A549 (cell line): ENCODE results near the gene MEAK7. TPM values are rescaled to one million over a fixed set of nuclear protein-coding genes. Genes with fewer than 3 reads are reported as not detected.

Experiments used
- ATAC-seq, 2 experiments: fragments of 200-7000 bp in 1 of 2; fragments of >200 bp in 1 of 2; cut with Nextera tagmentation in 1 of 2; cut with Tn5 transposase in 1 of 2; 3 replicates each; pipeline versions ENCODE4 v1.8.0 to v1.9.1; 2018 to 2020; ENCODE audit warnings: mild to moderate bottlenecking in 1 of 2, moderate library complexity in 1 of 2
- CTCF ChIA-PET: fragments of 300-600 bp; sonication (Branson Sonifier 250); formaldehyde crosslinking; extraction: SDS; loops from one replicate; lab custom pipeline; 2021; ENCODE audit warnings: antibody characterized with exemption, inconsistent platforms; lab: Yijun Ruan, JAX
- POLR2A ChIA-PET: fragments of 350-600 bp; formaldehyde crosslinking; extraction: SDS; loops from one replicate; lab custom pipeline; 2021; ENCODE audit warnings: antibody characterized with exemption, inconsistent platforms; lab: Yijun Ruan, JAX
- DNase-seq, 2 experiments: peaks; one replicate each; pipeline versions ENCODE4 v3.0.0 to v3.0.0-alpha.2; 2011 to 2016; ENCODE audit warnings: low read depth in 1 of 2, low spot score in 1 of 2
- FAIRE-seq: peaks from 2 replicates; lab custom pipeline; 2011; peaks lifted over from hg19 to GRCh38; lab: Jason Lieb, UNC
- H3K27ac ChIP-seq, 2 experiments: fragments of >200 bp; sonication (Bioruptor Twin); formaldehyde crosslinking; 3 replicates each; pipeline ENCODE4 v1.5.1; 2016 to 2017
- H3K4me1 ChIP-seq: fragments of >200 bp; sonication (Bioruptor Twin); formaldehyde crosslinking; 3 replicates; pipeline ENCODE4 v1.6.1; 2016
- H3K4me2 ChIP-seq: fragments of >200 bp; sonication (Bioruptor Twin); formaldehyde crosslinking; 3 replicates; pipeline ENCODE4 v1.6.1; 2016
- H3K4me3 ChIP-seq: fragments of >200 bp; sonication (Bioruptor Twin); formaldehyde crosslinking; 3 replicates; pipeline ENCODE4 v1.5.1; 2016
- H3K9me3 ChIP-seq: fragments of >200 bp; sonication (Bioruptor Twin); formaldehyde crosslinking; 3 replicates; pipeline ENCODE4 v1.6.1; 2016
- BCL3 ChIP-seq: fragments of >200 bp; sonication (Bioruptor Twin); formaldehyde crosslinking; IDR thresholded peaks from 3 replicates; pipeline ENCODE4 v1.6.1; 2016
- CBX2 ChIP-seq: fragments of 200-600 bp; sonication (generic); IDR thresholded peaks from 2 replicates; pipeline ENCODE4 v1.6.1; 2016; ENCODE audit warnings: low read depth, mild to moderate bottlenecking, borderline replicate concordance
- CBX8 ChIP-seq: fragments of 200-600 bp; sonication (generic); IDR thresholded peaks from 2 replicates; pipeline ENCODE4 v1.6.1; 2016
- CTCF ChIP-seq: fragments of >200 bp; sonication (Bioruptor Twin); formaldehyde crosslinking; IDR thresholded peaks from 3 replicates; pipeline ENCODE4 v1.5.1; 2016
- EHF ChIP-seq: fragments of 250-450 bp; sonication (Bioruptor Pico); IDR thresholded peaks from 2 replicates; pipeline ENCODE4 v1.5.0; 2020; ENCODE audit warnings: mild to moderate bottlenecking
- EHMT2 ChIP-seq: fragments of 200-600 bp; sonication (generic); IDR thresholded peaks from 2 replicates; pipeline ENCODE4 v1.6.1; 2016; ENCODE audit warnings: antibody characterized with exemption, low read depth, mild to moderate bottlenecking, moderate library complexity
- FOSB ChIP-seq: fragments of 250-450 bp; sonication (Bioruptor Pico); IDR thresholded peaks from 2 replicates; pipeline ENCODE4 v1.5.0; 2020; ENCODE audit warnings: mild to moderate bottlenecking, moderate library complexity
- FOSL2 ChIP-seq, 2 experiments: fragments of 450-650 bp in 1 of 2; fragments of >200 bp in 1 of 2; sonication (Bioruptor Twin) in 1 of 2; formaldehyde crosslinking; IDR thresholded peaks; 2 replicates each; pipeline versions ENCODE4 v1.5.0 to v1.6.1; 2016 to 2020; ENCODE audit warnings: mild to moderate bottlenecking in 1 of 2, moderate library complexity in 1 of 2
- HDAC2 ChIP-seq: fragments of 200-600 bp; sonication (generic); IDR thresholded peaks from 2 replicates; pipeline ENCODE4 v1.6.1; 2016
- HES2 ChIP-seq: fragments of >200 bp; sonication (Bioruptor Twin); formaldehyde crosslinking; IDR thresholded peaks from 2 replicates; pipeline ENCODE4 v1.6.1; 2016
- HOXB13 ChIP-seq: fragments of 250-450 bp; sonication (Bioruptor Pico); IDR thresholded peaks from 2 replicates; pipeline ENCODE4 v1.5.0; 2020; ENCODE audit warnings: low read depth, mild to moderate bottlenecking, moderate library complexity
- MAFK ChIP-seq: fragments of 450-650 bp; IDR thresholded peaks from 2 replicates; pipeline ENCODE4 v1.6.1; 2014; ENCODE audit not compliant: partially characterized antibody
- MAX ChIP-seq: IDR thresholded peaks from 2 replicates; pipeline ENCODE4 v1.6.1; 2012
- MAZ ChIP-seq: fragments of 150-350 bp; IDR thresholded peaks from 2 replicates; pipeline ENCODE4 v1.6.1; 2014; ENCODE audit warnings: antibody characterized with exemption, low read depth, low read length, borderline replicate concordance
- NFE2L2 ChIP-seq: fragments of 150-350 bp; conservative IDR thresholded peaks from 2 replicates; pipeline ENCODE4 v1.6.1; 2014; ENCODE audit warnings: low read length
- NR3C1 ChIP-seq: fragments of >200 bp; sonication (Bioruptor Twin); formaldehyde crosslinking; IDR thresholded peaks from 3 replicates; pipeline ENCODE4 v1.6.1; 2017
- POLR2A ChIP-seq: IDR thresholded peaks from 2 replicates; pipeline ENCODE4 v1.6.1; 2012; ENCODE audit warnings: mild to moderate bottlenecking, low read length
- POLR2AphosphoS2 ChIP-seq: conservative IDR thresholded peaks from 2 replicates; pipeline ENCODE4 v1.6.1; 2012; ENCODE audit warnings: low read length, improper control_type of control experiment, inconsistent platforms
- RARB ChIP-seq: fragments of 250-450 bp; sonication (Bioruptor Pico); IDR thresholded peaks from 2 replicates; pipeline ENCODE4 v1.8.0; 2021; ENCODE audit warnings: mild to moderate bottlenecking, moderate library complexity
- RNF2 ChIP-seq: fragments of 200-600 bp; sonication (generic); IDR thresholded peaks from 2 replicates; pipeline ENCODE4 v1.6.1; 2016; ENCODE audit warnings: low read depth, mild to moderate bottlenecking, antibody characterized with exemption, moderate library complexity, borderline replicate concordance
- SMC3 ChIP-seq: fragments of >200 bp; sonication (Bioruptor Twin); formaldehyde crosslinking; IDR thresholded peaks from 3 replicates; pipeline ENCODE4 v1.6.1; 2018; ENCODE audit warnings: inconsistent platforms
- ZSCAN20 ChIP-seq: fragments of 250-450 bp; sonication (Bioruptor Pico); IDR thresholded peaks from 2 replicates; pipeline ENCODE4 v1.8.0; 2022; ENCODE audit warnings: mild to moderate bottlenecking, moderate library complexity
- WGBS: methylation state at CpG from one replicate; pipeline ENCODE4 v1.1.6; 2017; ENCODE audit errors: missing lambda C conversion rate; 5-methylcytosine and 5-hydroxymethylcytosine counted together
- polyA plus RNA-seq, 4 experiments: library from polyadenylated mRNA; depleted of rRNA in 3 of 4; stranded (reverse); fragments of >200 nt; fragmentation: RNase III in 1 of 4; extraction: RNeasy Plus Mini Kit Qiagen cat#74134 plus additional on column Dnase treatment in 1 of 4; gene quantifications; 2 replicates in 3 of 4; 3 replicates in 1 of 4; pipeline ENCODE4 v1.2.3, GENCODE V29; 2011 to 2017
- TF ChIP-seq, protein P1 (sequence below): IDR thresholded peaks from 2 replicates; pipeline ENCODE4 v1.6.1; 2012
- TF ChIP-seq, protein P2 (sequence below): fragments of 450-650 bp; IDR thresholded peaks from 2 replicates; pipeline ENCODE4 v1.6.1; 2014; ENCODE audit warnings: antibody characterized with exemption

MEAK7 gene
- polyA plus RNA-seq, 2 of the 4 experiments (the other 2 are of a cell fraction) = 26.2 to 30.5 TPM

GRCh38 chr16:84499638-84500037, 4.8 kb downstream of the MEAK7 start:
- ChIA-PET POLR2A (no interaction called here), CTCF (interaction anchor here (0.7 to 1.2 kb wide), 3 partner anchors 11 to 223 kb away, joined by 3 to 4 read pairs (median 3); no protein-coding TSS in a partner anchor)
- WGBS = 96% methylated on average over 15 of the region's 15 CpGs
- H3K27ac ChIP-seq = peak overlapping the region in 1 of 2 experiments; percentile 95; a peak in 2 of 6 replicates
- no peak for DNase-seq
- ATAC-seq = no peak
- TF ChIP-seq EHMT2 (no peak), NFE2L2 (no peak), FOSB (no peak), CBX2 (no peak), EHF (CRISPR knock-in tag) (no peak), CBX8 (no peak), NR3C1 (no peak), BCL3 (no peak)
- TF ChIP-seq, all 56 proteins: peak for 0
- no peak for FAIRE-seq
- Histone ChIP-seq H3K4me2 (peak overlapping the region; percentile 21; the same call in 1 of the 3 replicates), H3K9me3 (no peaks in the 10 kb centered on the region), H3K4me1 (peaks cover 50% of the 10 kb centered on the region), H3K4me3 (no peak overlapping the region)

- Histone ChIP-seq H3K9me3 (no peaks in the 10 kb centered on the region), H3K4me1 (peaks cover 50% of the 10 kb centered on the region), H3K4me3 (no peak overlapping the region), H3K27ac (peak overlapping the region in 1 of 2 experiments; percentile 95; a peak in 2 of 6 replicates), H3K4me2 (peak overlapping the region; percentile 21; the same call in 1 of the 3 replicates)
- ChIA-PET POLR2A (no interaction called here), CTCF (interaction anchor here (1.2 to 7.0 kb wide), 3 partner anchors 12 to 222 kb away, joined by 4 to 70 read pairs (median 17); no protein-coding TSS in a partner anchor)
- no peak for ATAC-seq
- TF ChIP-seq MAX (0 out of 2 replicates have a peak, but pooled peaks have one; percentile 12), HDAC2 (no peak)
- no peak for FAIRE-seq
- no peak for DNase-seq
- 85% methylated on average over 13 of the region's 13 CpGs for WGBS
Observed at GRCh38 chr16:84498859-84499620, 5.4 kb downstream of the MEAK7 start.

GRCh38 chr16:84498223-84498610, 6.2 kb downstream of the MEAK7 start:
- TF ChIP-seq MAFK (no peak), FOSL2 (IDR thresholded peaks at IDR 0.05) (no peak), FOSL2 (CRISPR knock-in tag; IDR thresholded peaks at IDR 0.05) (no peak), CTCF (no peak), HES2 (no peak), POLR2A (no peak), RARB (CRISPR knock-in tag) (no peak), EHF (CRISPR knock-in tag) (no peak), RNF2 (no peak), ZSCAN20 (CRISPR knock-in tag) (no peak), SMC3 (no peak), MAZ (no peak), HOXB13 (CRISPR knock-in tag) (no peak), POLR2AphosphoS2 (no peak)
- TF ChIP-seq, protein P1, sequence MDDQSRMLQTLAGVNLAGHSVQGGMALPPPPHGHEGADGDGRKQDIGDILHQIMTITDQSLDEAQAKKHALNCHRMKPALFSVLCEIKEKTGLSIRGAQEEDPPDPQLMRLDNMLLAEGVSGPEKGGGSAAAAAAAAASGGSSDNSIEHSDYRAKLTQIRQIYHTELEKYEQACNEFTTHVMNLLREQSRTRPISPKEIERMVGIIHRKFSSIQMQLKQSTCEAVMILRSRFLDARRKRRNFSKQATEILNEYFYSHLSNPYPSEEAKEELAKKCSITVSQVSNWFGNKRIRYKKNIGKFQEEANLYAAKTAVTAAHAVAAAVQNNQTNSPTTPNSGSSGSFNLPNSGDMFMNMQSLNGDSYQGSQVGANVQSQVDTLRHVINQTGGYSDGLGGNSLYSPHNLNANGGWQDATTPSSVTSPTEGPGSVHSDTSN = no peak
- TF ChIP-seq, protein P2, sequence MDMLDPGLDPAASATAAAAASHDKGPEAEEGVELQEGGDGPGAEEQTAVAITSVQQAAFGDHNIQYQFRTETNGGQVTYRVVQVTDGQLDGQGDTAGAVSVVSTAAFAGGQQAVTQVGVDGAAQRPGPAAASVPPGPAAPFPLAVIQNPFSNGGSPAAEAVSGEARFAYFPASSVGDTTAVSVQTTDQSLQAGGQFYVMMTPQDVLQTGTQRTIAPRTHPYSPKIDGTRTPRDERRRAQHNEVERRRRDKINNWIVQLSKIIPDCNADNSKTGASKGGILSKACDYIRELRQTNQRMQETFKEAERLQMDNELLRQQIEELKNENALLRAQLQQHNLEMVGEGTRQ = no peak
- DNase-seq (no peak), ATAC-seq (no peak), FAIRE-seq (no peak)
- H3K4me1 ChIP-seq = peaks cover 44% of the 10 kb centered on the region
- H3K4me2 ChIP-seq = no peak overlapping the region
- H3K4me3 ChIP-seq = no peak overlapping the region
- no peak overlapping the region for H3K27ac ChIP-seq
- WGBS = 90% methylated on average over 2 of the region's 2 CpGs
- CTCF ChIA-PET = interaction anchor here (1.0 to 7.0 kb wide), 3 partner anchors 8 to 221 kb away, joined by 5 to 70 read pairs (median 17); no protein-coding TSS in a partner anchor
- POLR2A ChIA-PET = no interaction called here
- no peaks in the 10 kb centered on the region for H3K9me3 ChIP-seq
